B cell (primary cell): ENCODE data around the gene HOXA4.

Experiments used
- EZH2 ChIP-seq: IDR thresholded peaks from 2 replicates; pipeline ENCODE4 v1.6.1; 2012; ENCODE audit warnings: borderline replicate concordance, low read depth, mild to moderate bottlenecking, moderate library complexity, low read length; ENCODE audit not compliant: insufficient read depth, poor library complexity, severe bottlenecking
- TF ChIP-seq, protein P1 (sequence below): fragments of 200-600 bp; IDR thresholded peaks from one replicate; pipeline ENCODE4 v1.8.0; 2022; ENCODE audit warnings: antibody characterized with exemption, mild to moderate bottlenecking

DNA sequence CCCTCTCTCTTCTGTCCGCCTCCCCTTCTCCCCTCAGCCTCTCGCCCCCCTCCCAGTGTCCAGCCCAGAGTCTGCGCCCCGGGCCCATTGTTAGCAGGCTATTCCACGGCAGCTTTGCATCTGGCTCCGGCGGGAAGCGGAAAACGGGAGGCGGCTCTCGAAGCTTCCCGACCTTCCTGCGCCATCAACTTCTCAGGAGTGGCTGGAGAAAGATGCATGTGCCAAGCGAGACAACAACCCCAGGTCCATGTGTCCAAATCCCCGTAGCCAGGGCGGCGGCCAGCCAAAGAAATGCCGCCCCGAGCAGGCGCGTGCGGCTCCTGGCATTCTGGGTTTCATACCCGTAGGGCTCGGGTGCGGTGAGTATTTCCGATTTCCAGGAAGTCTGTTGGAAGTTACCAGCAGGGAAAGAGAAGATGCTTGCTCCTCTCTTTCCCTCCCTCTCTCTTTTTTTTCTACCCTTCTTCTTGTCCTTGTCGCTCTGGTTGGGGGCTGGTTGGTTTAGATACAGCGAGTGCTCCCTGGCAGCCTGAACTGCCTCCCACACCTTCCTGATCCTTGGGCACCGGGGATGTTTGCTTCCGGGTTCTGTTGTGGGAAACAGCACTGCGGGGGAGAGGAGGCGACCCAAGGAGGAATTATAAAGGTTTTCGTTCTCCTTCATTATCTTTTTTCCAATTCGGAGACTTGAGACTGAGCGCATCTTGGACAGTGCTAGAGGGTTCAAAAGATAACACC lies 26.9 kb downstream of the HOXA4 start:
- TF ChIP-seq, protein P1, sequence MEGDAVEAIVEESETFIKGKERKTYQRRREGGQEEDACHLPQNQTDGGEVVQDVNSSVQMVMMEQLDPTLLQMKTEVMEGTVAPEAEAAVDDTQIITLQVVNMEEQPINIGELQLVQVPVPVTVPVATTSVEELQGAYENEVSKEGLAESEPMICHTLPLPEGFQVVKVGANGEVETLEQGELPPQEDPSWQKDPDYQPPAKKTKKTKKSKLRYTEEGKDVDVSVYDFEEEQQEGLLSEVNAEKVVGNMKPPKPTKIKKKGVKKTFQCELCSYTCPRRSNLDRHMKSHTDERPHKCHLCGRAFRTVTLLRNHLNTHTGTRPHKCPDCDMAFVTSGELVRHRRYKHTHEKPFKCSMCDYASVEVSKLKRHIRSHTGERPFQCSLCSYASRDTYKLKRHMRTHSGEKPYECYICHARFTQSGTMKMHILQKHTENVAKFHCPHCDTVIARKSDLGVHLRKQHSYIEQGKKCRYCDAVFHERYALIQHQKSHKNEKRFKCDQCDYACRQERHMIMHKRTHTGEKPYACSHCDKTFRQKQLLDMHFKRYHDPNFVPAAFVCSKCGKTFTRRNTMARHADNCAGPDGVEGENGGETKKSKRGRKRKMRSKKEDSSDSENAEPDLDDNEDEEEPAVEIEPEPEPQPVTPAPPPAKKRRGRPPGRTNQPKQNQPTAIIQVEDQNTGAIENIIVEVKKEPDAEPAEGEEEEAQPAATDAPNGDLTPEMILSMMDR = no peak
- no peak for TF ChIP-seq EZH2
